ENCODE data around the gene IDH3G. TPM values are rescaled to one million over a fixed set of nuclear protein-coding genes. Genes with fewer than 3 reads are reported as not detected.

The IDH3G gene
- total RNA-seq, 1 experiment from 2014 or later: 89.4 TPM

DNA sequence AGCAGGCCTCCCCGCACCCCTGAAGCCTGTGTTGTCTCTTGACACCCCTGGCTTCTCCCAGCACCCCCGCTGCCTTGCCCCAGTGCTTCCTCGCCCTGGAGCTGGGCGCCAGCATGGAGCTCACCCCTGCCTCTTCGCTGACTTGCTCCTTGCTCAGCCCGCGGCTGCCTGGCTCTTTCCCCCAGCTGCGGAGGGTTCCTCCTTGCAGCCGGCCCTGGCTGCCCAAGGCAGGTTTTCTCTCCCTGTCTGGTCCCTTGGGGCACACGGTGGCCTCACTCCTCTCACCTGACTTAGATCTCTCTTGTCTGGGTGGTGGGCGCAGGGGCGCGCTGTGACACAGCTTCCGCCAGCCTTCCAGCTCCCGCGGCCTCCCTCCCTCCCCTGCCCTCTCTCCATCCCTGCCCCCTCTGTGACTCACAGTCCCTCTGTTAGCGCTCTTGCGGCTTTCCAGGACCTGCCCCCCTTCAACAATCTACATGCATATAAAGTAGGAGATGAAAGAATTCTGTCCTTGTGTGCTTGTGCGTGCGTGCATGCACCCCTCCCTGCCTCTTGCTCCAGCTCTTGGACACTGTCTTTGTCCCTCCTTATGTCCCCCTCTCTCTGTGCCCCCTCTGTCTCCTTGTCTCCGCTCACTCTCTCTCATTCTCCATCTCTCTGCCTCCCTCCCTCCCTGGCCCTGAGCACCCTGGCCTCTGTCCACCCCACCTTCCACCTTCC lies 27.9 kb downstream of the IDH3G start:
- TF ChIP-seq REST (IDR thresholded peaks at IDR 0.05; ENCODE audit: insufficient read depth in 1 of 2, low read depth in 2 of 2, low read length in 1 of 2): no peak
- TF ChIP-seq SIN3A (IDR thresholded peaks at IDR 0.05; ENCODE audit: borderline replicate concordance, insufficient read depth, low read depth, low read length): no peak
- no peak for TF ChIP-seq CTCF (IDR thresholded peaks at IDR 0.05)
- no peak for TF ChIP-seq POLR2AphosphoS5 (IDR thresholded peaks at IDR 0.05; ENCODE audit: low read depth, low read length)
- TF ChIP-seq TCF7L2 (IDR thresholded peaks at IDR 0.05; ENCODE audit: low read depth, low read length): no peak
- CTCF ChIA-PET: interaction anchor here (1.4 kb wide), 1 partner anchor 180 kb away, joined by 8 read pairs; no protein-coding TSS in a partner anchor
- H3K27ac ChIP-seq (ENCODE audit: low read length): peak overlapping the region; percentile 81
- H3K9me3 ChIP-seq (ENCODE audit: control insufficient read depth, insufficient read depth, low read depth, low read length): no peaks in the 10 kb centered on the region
- in situ Hi-C loops (cut with HindIII; ENCODE audit: low pct_unique_long_range_greater_than_20kb, low sequenced_read_pairs): no loop called here
- no TSS peak for BruUV-seq (replicated peaks)
- H3K4me3 ChIP-seq (ENCODE audit: low read depth in 2 of 2, low read length in 2 of 2): peak overlapping the region; percentile 30 to 48
- no peak for DNase-seq (ENCODE audit: low read depth, low spot score)
- peak; percentile 71 for ATAC-seq
- H3K36me3 ChIP-seq (ENCODE audit: control insufficient read depth, insufficient read depth, low read length): no peaks in the 10 kb centered on the region
- no peaks in the 10 kb centered on the region for H3K27me3 ChIP-seq (ENCODE audit: control insufficient read depth, insufficient read depth, low read length)
- POLR2A ChIA-PET: no interaction called here
- intact Hi-C loops (cut with micrococcal nuclease; ENCODE audit: unreplicated experiment): loop anchor here (10.0 kb wide), 2 partner anchors 119 to 159 kb away; partner anchors contain the start of genes ARHGAP4 and L1CAM
- H3K4me1 ChIP-seq (ENCODE audit: control insufficient read depth, insufficient read depth, low read length): peaks cover 25% of the 10 kb centered on the region

DNA sequence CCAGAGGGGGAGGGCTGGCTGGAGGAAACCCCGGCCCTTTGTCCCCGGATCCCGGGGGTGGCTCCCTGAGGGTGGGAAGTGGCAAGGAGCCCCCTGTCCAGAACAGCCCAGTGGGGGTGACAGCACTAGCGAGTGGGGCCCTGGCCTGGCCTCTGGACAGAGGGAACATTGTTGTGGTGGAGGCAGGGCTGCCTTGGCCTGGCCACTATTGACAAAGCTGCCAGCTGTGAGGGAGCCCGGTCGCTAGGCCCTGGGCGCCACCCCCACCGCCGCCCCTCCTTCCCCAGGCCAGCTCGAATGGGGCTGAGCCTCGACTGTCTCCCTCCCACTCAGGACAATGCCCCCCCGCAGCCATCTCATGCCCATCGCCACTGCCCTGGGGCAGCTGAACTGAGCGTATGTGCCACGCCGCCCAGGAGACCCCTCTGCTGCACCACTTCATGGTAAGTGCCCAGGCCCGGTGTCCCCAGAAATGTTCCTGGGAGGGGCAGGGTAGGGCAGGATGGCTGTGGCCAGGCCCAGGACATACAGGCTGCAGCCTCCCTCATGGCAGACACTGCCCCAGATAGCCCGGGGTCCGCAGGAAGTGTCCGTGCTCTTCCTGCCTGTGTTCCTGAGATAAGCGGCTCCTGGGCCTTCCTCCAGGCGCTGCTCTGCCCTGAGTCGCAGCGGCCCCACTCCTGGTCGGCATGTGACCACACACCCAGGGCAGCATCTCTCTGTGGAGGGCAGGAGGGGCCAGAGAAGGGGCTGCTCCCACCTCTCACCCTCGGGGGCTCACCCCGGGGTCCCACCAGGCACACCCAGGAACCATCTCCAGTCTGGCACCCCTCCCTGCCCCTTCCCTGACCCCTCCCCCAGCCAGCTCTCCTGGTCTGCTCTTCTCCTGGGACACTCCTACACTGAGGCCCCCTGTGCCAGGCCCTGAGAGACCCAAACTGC lies 28.8 kb downstream of the IDH3G start:
- ChIA-PET POLR2A (no interaction called here), CTCF (interaction anchor here (0.6 to 1.4 kb wide), 2 partner anchors 31 to 181 kb away, joined by 8 to 9 read pairs; no protein-coding TSS in a partner anchor)
- intact Hi-C loops (cut with micrococcal nuclease; ENCODE audit: unreplicated experiment): loop anchor here (10.0 kb wide), 2 partner anchors 119 to 159 kb away; partner anchors contain the start of genes ARHGAP4 and L1CAM
- BruUV-seq (replicated peaks): no TSS peak
- H3K4me3 ChIP-seq (ENCODE audit: low read depth in 2 of 2, low read length in 2 of 2): peak overlapping the region; percentile 30 to 48
- H3K4me1 ChIP-seq (ENCODE audit: control insufficient read depth, insufficient read depth, low read length): peaks cover 25% of the 10 kb centered on the region
- DNase-seq (ENCODE audit: low read depth, low spot score) (no peak), ATAC-seq (peak; percentile 49)
- in situ Hi-C loops (cut with HindIII; ENCODE audit: low pct_unique_long_range_greater_than_20kb, low sequenced_read_pairs): no loop called here
- TF ChIP-seq POLR2AphosphoS5 (IDR thresholded peaks at IDR 0.05; ENCODE audit: low read depth, low read length) (no peak), TCF7L2 (IDR thresholded peaks at IDR 0.05; ENCODE audit: low read depth, low read length) (no peak), REST (IDR thresholded peaks at IDR 0.05; ENCODE audit: insufficient read depth in 1 of 2, low read depth in 2 of 2, low read length in 1 of 2) (no peak), CTCF (IDR thresholded peaks at IDR 0.05) (no peak), SIN3A (IDR thresholded peaks at IDR 0.05; ENCODE audit: borderline replicate concordance, insufficient read depth, low read depth, low read length) (no peak)
- H3K36me3 ChIP-seq (ENCODE audit: control insufficient read depth, insufficient read depth, low read length): no peaks in the 10 kb centered on the region
- no peaks in the 10 kb centered on the region for H3K27me3 ChIP-seq (ENCODE audit: control insufficient read depth, insufficient read depth, low read length)
- no peaks in the 10 kb centered on the region for H3K9me3 ChIP-seq (ENCODE audit: control insufficient read depth, insufficient read depth, low read depth, low read length)
- H3K27ac ChIP-seq (ENCODE audit: low read length): peak overlapping the region; percentile 81
